ENCODE data around the gene FRMD3.

The FRMD3 gene

DNA sequence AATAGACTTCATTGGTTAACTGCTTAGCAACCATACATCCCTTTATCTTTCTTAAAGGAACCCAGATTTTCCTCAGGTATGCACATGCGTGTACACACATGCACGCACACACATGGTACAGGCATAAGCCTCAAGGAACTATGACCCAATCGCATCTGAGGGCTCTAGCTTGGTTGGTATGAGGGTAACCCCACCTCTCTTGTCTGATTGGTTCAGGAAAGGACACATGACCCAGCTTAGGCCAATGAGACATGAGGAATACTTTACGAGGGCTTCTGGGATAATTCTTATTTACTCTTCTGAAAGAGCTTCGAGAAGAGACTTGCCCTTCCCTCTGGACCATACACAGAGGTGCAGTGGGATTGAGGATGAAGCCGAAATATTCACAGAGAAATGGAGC is 141.9 kb downstream of the FRMD3 start:
- Histone ChIP-seq H3K4me1 (ENCODE audit: control insufficient read depth in 5 of 5, insufficient read depth in 5 of 5, low read length in 5 of 5) (no peaks in the 10 kb centered on the region), H3K36me3 (ENCODE audit: control insufficient read depth in 5 of 5, insufficient read depth in 5 of 5, low read length in 5 of 5) (no peaks in the 10 kb centered on the region), H3K27me3 (ENCODE audit: control insufficient read depth in 5 of 5, insufficient read depth in 4 of 5, low read length in 5 of 5) (no peaks in the 10 kb centered on the region), H3K9me3 (ENCODE audit: control insufficient read depth in 5 of 5, low read length in 5 of 5) (no peaks in the 10 kb centered on the region), H3K9ac (ENCODE audit: low read length in 5 of 5) (no peak overlapping the region), H3K27ac (ENCODE audit: low read depth, low read length) (no peak overlapping the region), H3K4me3 (ENCODE audit: low read depth in 1 of 5, low read length in 5 of 5) (no peak overlapping the region)

DNA sequence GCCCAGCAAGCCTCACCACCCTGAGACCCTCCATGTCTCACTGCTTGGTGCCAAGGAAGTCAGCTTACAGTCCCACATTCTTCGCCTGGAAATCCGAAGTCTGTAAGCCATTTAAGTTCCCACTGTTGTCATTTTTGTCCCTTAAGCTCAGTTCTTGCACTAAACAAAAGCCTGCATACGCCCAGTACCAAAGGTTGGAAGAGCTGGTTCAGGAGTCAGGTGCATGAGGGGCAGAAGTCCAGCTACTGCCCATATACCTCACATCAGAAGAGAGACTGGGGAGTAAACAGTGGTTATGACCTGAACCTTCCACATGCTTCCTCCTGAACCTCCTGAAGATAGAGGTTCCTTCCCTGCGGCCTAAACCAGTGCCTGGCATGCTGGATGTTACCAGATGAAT is 146.0 kb downstream of the FRMD3 start:
- Histone ChIP-seq H3K27me3 (ENCODE audit: control insufficient read depth in 5 of 5, insufficient read depth in 4 of 5, low read length in 5 of 5) (no peaks in the 10 kb centered on the region), H3K27ac (ENCODE audit: low read depth, low read length) (no peak overlapping the region), H3K4me3 (ENCODE audit: low read depth in 1 of 5, low read length in 5 of 5) (no peak overlapping the region), H3K36me3 (ENCODE audit: control insufficient read depth in 5 of 5, insufficient read depth in 5 of 5, low read length in 5 of 5) (peaks cover 0 to 3% (median 0%) of the 10 kb centered on the region in 5 donors), H3K4me1 (ENCODE audit: control insufficient read depth in 5 of 5, insufficient read depth in 5 of 5, low read length in 5 of 5) (peaks cover 0 to 3% (median 0%) of the 10 kb centered on the region in 5 donors), H3K9me3 (ENCODE audit: control insufficient read depth in 5 of 5, low read length in 5 of 5) (peaks cover 0 to 2% (median 0%) of the 10 kb centered on the region in 5 donors), H3K9ac (ENCODE audit: low read length in 5 of 5) (no peak overlapping the region)

DNA sequence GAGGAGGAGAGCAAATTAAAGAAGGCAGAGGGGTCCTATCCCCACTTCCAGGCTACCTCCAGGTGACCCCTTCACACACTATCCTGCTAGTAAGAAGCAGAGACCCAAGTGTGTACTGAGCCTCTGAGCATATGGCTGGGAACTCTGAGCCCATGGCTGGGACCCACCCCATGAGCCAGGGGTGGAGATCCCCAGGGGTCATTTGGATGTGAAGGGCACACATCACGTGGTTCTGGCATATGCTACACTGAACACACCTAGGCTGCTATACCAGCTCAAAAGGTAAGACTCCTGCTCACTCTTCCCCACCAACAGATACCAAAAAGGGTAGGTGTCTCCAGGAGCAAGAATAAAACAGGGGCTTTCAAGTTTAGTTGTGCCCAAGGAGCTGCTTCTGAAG is 149.9 kb downstream of the FRMD3 start:
- H3K27me3 ChIP-seq (ENCODE audit: control insufficient read depth in 5 of 5, insufficient read depth in 4 of 5, low read length in 5 of 5), result no peaks in the 10 kb centered on the region
- no peak overlapping the region for H3K27ac ChIP-seq (ENCODE audit: low read depth, low read length)
- H3K36me3 ChIP-seq (ENCODE audit: control insufficient read depth in 5 of 5, insufficient read depth in 5 of 5, low read length in 5 of 5), result peaks cover 0 to 3% (median 0%) of the 10 kb centered on the region in 5 donors
- no peak overlapping the region for H3K4me3 ChIP-seq (ENCODE audit: low read depth in 1 of 5, low read length in 5 of 5)
- no peak overlapping the region for H3K9ac ChIP-seq (ENCODE audit: low read length in 5 of 5)
- peaks cover 0 to 12% (median 5%) of the 10 kb centered on the region in 5 donors for H3K9me3 ChIP-seq (ENCODE audit: control insufficient read depth in 5 of 5, low read length in 5 of 5)
- H3K4me1 ChIP-seq (ENCODE audit: control insufficient read depth in 5 of 5, insufficient read depth in 5 of 5, low read length in 5 of 5), result peaks cover 0 to 3% (median 0%) of the 10 kb centered on the region in 5 donors

DNA sequence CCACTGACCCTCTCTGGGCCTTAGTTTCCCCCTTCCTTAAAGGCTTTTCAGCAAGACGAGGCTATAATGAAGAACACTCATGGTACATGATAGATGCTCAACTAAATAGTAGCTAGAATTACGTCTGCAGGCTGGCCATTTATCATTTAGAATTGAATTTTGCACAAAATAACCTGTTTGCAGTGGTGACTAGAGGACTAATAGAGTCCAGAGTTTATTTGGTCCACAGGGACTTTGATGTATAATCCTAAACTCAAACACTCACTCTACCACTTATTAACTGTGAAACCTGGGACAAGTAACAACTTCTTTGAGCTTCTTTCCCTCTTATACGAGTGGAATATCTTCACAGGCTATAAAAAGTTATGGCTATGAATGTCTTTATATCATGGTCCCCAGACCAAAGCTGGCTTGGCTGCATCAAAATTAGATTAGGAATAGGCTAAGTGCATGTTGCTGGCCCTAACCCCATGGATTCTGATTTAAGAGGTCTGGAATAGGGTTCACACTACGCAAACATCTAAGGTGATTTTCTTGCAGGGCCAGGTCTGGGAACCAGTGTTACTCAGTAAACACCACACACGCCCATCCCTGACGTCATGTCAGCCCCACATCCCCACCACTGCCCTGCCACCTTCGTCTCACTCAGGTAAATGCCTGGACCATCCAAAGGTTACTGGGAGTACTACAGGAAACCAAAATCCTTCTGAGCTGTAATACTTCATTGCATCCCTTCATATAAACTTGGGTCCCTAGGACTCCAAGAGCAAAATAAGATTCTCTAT is 150.6 kb downstream of the FRMD3 start:
- Histone ChIP-seq H3K27me3 (ENCODE audit: control insufficient read depth in 5 of 5, insufficient read depth in 4 of 5, low read length in 5 of 5) (no peaks in the 10 kb centered on the region), H3K4me1 (ENCODE audit: control insufficient read depth in 5 of 5, insufficient read depth in 5 of 5, low read length in 5 of 5) (peaks cover 0 to 3% (median 0%) of the 10 kb centered on the region in 5 donors), H3K9me3 (ENCODE audit: control insufficient read depth in 5 of 5, low read length in 5 of 5) (peaks cover 0 to 19% (median 10%) of the 10 kb centered on the region in 5 donors), H3K36me3 (ENCODE audit: control insufficient read depth in 5 of 5, insufficient read depth in 5 of 5, low read length in 5 of 5) (peaks cover 0 to 3% (median 0%) of the 10 kb centered on the region in 5 donors), H3K9ac (ENCODE audit: low read length in 5 of 5) (no peak overlapping the region), H3K4me3 (ENCODE audit: low read depth in 1 of 5, low read length in 5 of 5) (no peak overlapping the region), H3K27ac (ENCODE audit: low read depth, low read length) (no peak overlapping the region)

DNA sequence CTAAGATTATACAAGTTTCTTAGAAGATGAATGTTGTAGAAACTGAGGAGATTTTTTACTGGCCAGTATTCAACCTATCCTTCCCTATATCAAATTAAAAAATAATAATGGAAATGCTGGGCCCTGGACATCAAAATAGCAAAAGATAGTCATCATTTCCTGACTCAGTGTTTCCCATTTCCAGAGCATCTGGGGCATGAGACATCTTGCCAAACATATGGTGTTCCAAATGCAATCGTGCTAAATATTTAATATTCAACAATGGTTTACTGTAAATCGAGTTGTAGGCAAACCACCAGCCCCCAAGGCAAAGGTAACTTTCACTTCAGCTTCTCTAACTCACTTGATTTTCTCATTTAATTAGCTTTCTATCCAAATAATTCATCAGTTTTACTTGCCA is 152.9 kb downstream of the FRMD3 start:
- Histone ChIP-seq H3K27me3 (ENCODE audit: control insufficient read depth in 5 of 5, insufficient read depth in 4 of 5, low read length in 5 of 5) (no peaks in the 10 kb centered on the region), H3K27ac (ENCODE audit: low read depth, low read length) (no peak overlapping the region), H3K4me1 (ENCODE audit: control insufficient read depth in 5 of 5, insufficient read depth in 5 of 5, low read length in 5 of 5) (no peaks in the 10 kb centered on the region), H3K4me3 (ENCODE audit: low read depth in 1 of 5, low read length in 5 of 5) (no peak overlapping the region), H3K9ac (ENCODE audit: low read length in 5 of 5) (no peak overlapping the region), H3K36me3 (ENCODE audit: control insufficient read depth in 5 of 5, insufficient read depth in 5 of 5, low read length in 5 of 5) (peaks cover 0 to 3% (median 0%) of the 10 kb centered on the region in 5 donors), H3K9me3 (ENCODE audit: control insufficient read depth in 5 of 5, low read length in 5 of 5) (peaks cover 0 to 21% (median 10%) of the 10 kb centered on the region in 5 donors)

DNA sequence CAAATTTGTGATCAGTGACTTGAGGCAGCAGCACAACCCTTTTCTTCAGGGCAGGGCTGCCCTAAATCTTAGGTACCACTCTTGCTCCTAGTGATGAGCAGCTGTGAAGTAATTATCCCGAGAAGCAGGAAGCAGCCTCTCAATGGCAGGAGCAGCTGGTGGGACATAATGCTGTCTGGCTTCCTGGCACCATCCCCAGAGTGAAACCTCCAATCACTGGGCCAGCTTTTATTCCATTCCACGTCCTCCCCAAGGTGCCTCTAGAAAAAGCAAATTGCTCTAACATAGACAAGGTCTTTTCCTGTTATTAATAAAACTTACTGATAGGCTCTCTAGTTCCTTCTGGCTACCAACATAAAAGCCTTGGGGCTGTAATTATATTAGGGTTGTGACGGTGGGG is 154.0 kb downstream of the FRMD3 start:
- Histone ChIP-seq H3K27me3 (ENCODE audit: control insufficient read depth in 5 of 5, insufficient read depth in 4 of 5, low read length in 5 of 5) (no peaks in the 10 kb centered on the region), H3K27ac (ENCODE audit: low read depth, low read length) (no peak overlapping the region), H3K9ac (ENCODE audit: low read length in 5 of 5) (no peak overlapping the region), H3K36me3 (ENCODE audit: control insufficient read depth in 5 of 5, insufficient read depth in 5 of 5, low read length in 5 of 5) (peaks cover 0 to under 1% (median 0%) of the 10 kb centered on the region in 5 donors), H3K4me1 (ENCODE audit: control insufficient read depth in 5 of 5, insufficient read depth in 5 of 5, low read length in 5 of 5) (no peaks in the 10 kb centered on the region), H3K4me3 (ENCODE audit: low read depth in 1 of 5, low read length in 5 of 5) (no peak overlapping the region), H3K9me3 (ENCODE audit: control insufficient read depth in 5 of 5, low read length in 5 of 5) (peaks cover 0 to 21% (median 11%) of the 10 kb centered on the region in 5 donors)

DNA sequence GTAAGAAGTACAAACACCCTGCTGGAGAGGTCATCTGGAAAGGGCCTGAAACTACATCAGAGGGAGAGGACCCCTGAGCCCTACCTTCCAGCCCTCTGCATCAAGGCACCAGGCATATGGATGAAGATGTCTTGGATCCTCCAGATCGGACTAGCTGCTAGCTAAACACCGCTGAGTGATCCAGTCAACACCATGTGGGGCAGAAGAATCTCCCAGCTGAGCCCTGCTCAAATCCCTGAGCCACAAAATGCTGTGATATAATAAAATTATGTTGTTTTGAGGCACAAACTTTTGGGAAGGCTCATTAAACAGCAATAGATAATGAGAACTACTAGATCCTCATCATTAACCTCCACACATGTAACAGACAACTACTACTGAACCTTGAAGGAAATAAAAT is 155.2 kb downstream of the FRMD3 start:
- Histone ChIP-seq H3K27me3 (ENCODE audit: control insufficient read depth in 5 of 5, insufficient read depth in 4 of 5, low read length in 5 of 5) (no peaks in the 10 kb centered on the region), H3K4me1 (ENCODE audit: control insufficient read depth in 5 of 5, insufficient read depth in 5 of 5, low read length in 5 of 5) (no peaks in the 10 kb centered on the region), H3K36me3 (ENCODE audit: control insufficient read depth in 5 of 5, insufficient read depth in 5 of 5, low read length in 5 of 5) (no peaks in the 10 kb centered on the region), H3K4me3 (ENCODE audit: low read depth in 1 of 5, low read length in 5 of 5) (no peak overlapping the region), H3K9me3 (ENCODE audit: control insufficient read depth in 5 of 5, low read length in 5 of 5) (peaks cover 0 to 21% (median 11%) of the 10 kb centered on the region in 5 donors), H3K9ac (ENCODE audit: low read length in 5 of 5) (no peak overlapping the region), H3K27ac (ENCODE audit: low read depth, low read length) (no peak overlapping the region)

DNA sequence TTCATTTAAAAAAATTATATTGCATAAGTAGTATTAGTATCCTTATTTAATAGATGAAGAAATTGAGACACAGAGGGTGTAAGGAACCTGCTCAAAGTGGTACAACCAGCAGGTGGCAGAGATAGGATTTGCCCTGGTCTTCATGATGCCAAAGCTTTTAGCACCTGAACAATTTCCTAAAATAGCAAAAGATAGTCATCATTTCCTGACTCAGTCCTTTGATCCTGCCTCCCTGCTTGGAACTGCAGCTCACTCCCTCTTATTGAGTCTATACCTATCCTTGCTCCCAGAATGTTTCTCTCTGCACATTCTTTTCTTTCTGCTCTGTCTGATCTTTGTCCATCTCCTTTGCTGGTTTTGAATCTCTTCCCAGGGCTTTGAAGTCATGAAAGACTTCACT is 155.8 kb downstream of the FRMD3 start:
- Histone ChIP-seq H3K4me1 (ENCODE audit: control insufficient read depth in 5 of 5, insufficient read depth in 5 of 5, low read length in 5 of 5) (no peaks in the 10 kb centered on the region), H3K27me3 (ENCODE audit: control insufficient read depth in 5 of 5, insufficient read depth in 4 of 5, low read length in 5 of 5) (no peaks in the 10 kb centered on the region), H3K36me3 (ENCODE audit: control insufficient read depth in 5 of 5, insufficient read depth in 5 of 5, low read length in 5 of 5) (no peaks in the 10 kb centered on the region), H3K9me3 (ENCODE audit: control insufficient read depth in 5 of 5, low read length in 5 of 5) (peaks cover 0 to 21% (median 11%) of the 10 kb centered on the region in 5 donors), H3K9ac (ENCODE audit: low read length in 5 of 5) (no peak overlapping the region), H3K27ac (ENCODE audit: low read depth, low read length) (no peak overlapping the region), H3K4me3 (ENCODE audit: low read depth in 1 of 5, low read length in 5 of 5) (no peak overlapping the region)

DNA sequence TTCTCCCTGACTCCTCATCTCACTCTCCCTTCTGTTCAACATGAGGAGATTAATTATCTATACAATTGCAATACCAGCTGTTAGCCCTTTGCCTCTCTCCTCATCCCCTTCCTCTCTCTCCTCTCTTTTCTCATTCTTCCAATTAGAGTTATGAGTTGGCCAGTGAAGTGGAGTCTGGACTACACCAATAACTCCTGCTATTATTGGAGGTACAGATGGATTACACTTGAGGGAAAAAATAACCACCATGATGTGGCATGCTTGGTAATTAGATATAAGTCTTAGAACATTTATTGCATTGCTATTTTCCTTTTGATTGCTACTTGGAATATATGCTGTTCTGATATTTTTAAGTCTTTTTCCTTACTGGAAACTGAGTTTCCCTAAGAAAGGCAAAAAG is 159.2 kb downstream of the FRMD3 start:
- peaks cover 0 to 13% (median 5%) of the 10 kb centered on the region in 5 donors for H3K9me3 ChIP-seq (ENCODE audit: control insufficient read depth in 5 of 5, low read length in 5 of 5)
- H3K4me1 ChIP-seq (ENCODE audit: control insufficient read depth in 5 of 5, insufficient read depth in 5 of 5, low read length in 5 of 5), result no peaks in the 10 kb centered on the region
- H3K9ac ChIP-seq (ENCODE audit: low read length in 5 of 5), result no peak overlapping the region
- no peak overlapping the region for H3K4me3 ChIP-seq (ENCODE audit: low read depth in 1 of 5, low read length in 5 of 5)
- no peaks in the 10 kb centered on the region for H3K36me3 ChIP-seq (ENCODE audit: control insufficient read depth in 5 of 5, insufficient read depth in 5 of 5, low read length in 5 of 5)
- no peaks in the 10 kb centered on the region for H3K27me3 ChIP-seq (ENCODE audit: control insufficient read depth in 5 of 5, insufficient read depth in 4 of 5, low read length in 5 of 5)
- H3K27ac ChIP-seq (ENCODE audit: low read depth, low read length), result no peak overlapping the region

DNA sequence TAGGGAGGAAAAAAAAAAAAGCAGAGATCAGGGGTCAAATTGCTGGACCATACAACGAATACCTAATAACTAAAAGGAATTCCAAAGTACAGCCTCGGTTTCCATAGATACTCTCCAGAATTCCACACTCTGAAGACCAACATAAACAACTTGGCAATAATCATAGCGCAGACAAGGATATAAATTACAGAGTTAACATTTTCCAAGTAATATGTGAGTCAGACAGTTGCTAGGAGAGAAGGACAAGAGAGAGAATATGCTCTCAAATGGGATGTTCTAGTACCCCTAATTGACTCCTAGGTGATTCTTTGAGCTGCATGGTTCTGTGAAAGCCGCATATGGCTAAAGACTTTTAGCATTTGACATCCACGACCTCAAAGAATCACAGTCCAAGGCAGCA is 165.2 kb downstream of the FRMD3 start:
- no peaks in the 10 kb centered on the region for H3K36me3 ChIP-seq (ENCODE audit: control insufficient read depth in 5 of 5, insufficient read depth in 5 of 5, low read length in 5 of 5)
- no peaks in the 10 kb centered on the region for H3K9me3 ChIP-seq (ENCODE audit: control insufficient read depth in 5 of 5, low read length in 5 of 5)
- no peak overlapping the region for H3K27ac ChIP-seq (ENCODE audit: low read depth, low read length)
- H3K4me3 ChIP-seq (ENCODE audit: low read depth in 1 of 5, low read length in 5 of 5), result no peak overlapping the region
- H3K9ac ChIP-seq (ENCODE audit: low read length in 5 of 5), result no peak overlapping the region
- H3K27me3 ChIP-seq (ENCODE audit: control insufficient read depth in 5 of 5, insufficient read depth in 4 of 5, low read length in 5 of 5), result no peaks in the 10 kb centered on the region
- H3K4me1 ChIP-seq (ENCODE audit: control insufficient read depth in 5 of 5, insufficient read depth in 5 of 5, low read length in 5 of 5), result no peaks in the 10 kb centered on the region

Data from subcutaneous abdominal adipose tissue (tissue), 5 donors.